Mammary epithelial cell (primary cell): ENCODE data around the gene IDH3B.
"Not testable (repeated sequence)": the region's sequence is repeated elsewhere in the genome, so short reads cannot be mapped to it uniquely, and the experiment has no call there.

Experiments
- CTCF ChIP-seq, 2 donors: IDR thresholded peaks in 1 of 2; conservative IDR thresholded peaks in 1 of 2; 2 replicates each; pipeline ENCODE4 v1.5.1; 2011 to 2012; ENCODE audit warnings: inconsistent platforms in 2 of 2, low read length in 2 of 2, mild to moderate bottlenecking in 2 of 2, control low read depth in 1 of 2, low read depth in 1 of 2; ENCODE audit not compliant: insufficient read depth in 1 of 2; ENCODE audit errors: extremely low read depth in 1 of 2
- EZH2 ChIP-seq: IDR thresholded peaks from 2 replicates; pipeline ENCODE4 v1.6.1; 2012; ENCODE audit warnings: low read length, inconsistent platforms, borderline replicate concordance

- not testable (repeated sequence) for TF ChIP-seq CTCF (conservative IDR thresholded peaks at IDR 0.05 in 1 of 2, IDR thresholded peaks at IDR 0.05 in 1 of 2; ENCODE audit: extremely low read depth in 1 of 2, insufficient read depth in 1 of 2, low read depth in 1 of 2, low read length in 2 of 2); EZH2
These were observed 32.0 kb upstream of the IDH3B start for GRCh38 chr20:2695984-2696525.
